IMR-90 (cell line): ENCODE results near the gene TIGD4. TPM values are rescaled to one million over a fixed set of nuclear protein-coding genes. Genes with fewer than 3 reads are reported as not detected.
"Not testable (repeated sequence)": the region's sequence is repeated elsewhere in the genome, so short reads cannot be mapped to it uniquely, and the experiment has no call there.

Source experiments
- ATAC-seq: fragments of 200-7000 bp; cut with Tn5 transposase; 2 replicates; pipeline ENCODE4 v1.9.1; 2020; ENCODE audit warnings: low read depth, mild to moderate bottlenecking, moderate library complexity
- BruUV-seq: library from RNA; stranded (reverse); fragments of 400-500 nt; replicated peaks from 2 replicates; lab custom pipeline; 2021; lab: Mats Ljungman, UMichigan
- CTCF ChIA-PET: fragments of 300-600 bp; formaldehyde crosslinking; extraction: SDS; loops from one replicate; lab custom pipeline; 2021; ENCODE audit warnings: antibody characterized with exemption; lab: Yijun Ruan, JAX
- POLR2A ChIA-PET: fragments of 300-600 bp; sonication (Branson Sonifier 250); formaldehyde crosslinking; loops from one replicate; lab custom pipeline; 2022; ENCODE audit warnings: antibody characterized with exemption; ENCODE audit not compliant: unreplicated experiment; lab: Charles Lee
- DNase-seq: peaks from one replicate; pipeline ENCODE4 v3.0.0; 2013
- H2AFZ ChIP-seq: replicated peaks from 2 replicates; pipeline ENCODE3; 2013; ENCODE audit warnings: low read length, mild to moderate bottlenecking; ENCODE audit not compliant: poor library complexity
- H2AK5ac ChIP-seq: 2 replicates; pipeline ENCODE4 v1.6.1; 2013; ENCODE audit warnings: low read depth, low read length, inconsistent platforms
- H2AK9ac ChIP-seq: replicated peaks from 2 replicates; pipeline ENCODE3; 2013; ENCODE audit warnings: mild to moderate bottlenecking, low read depth, low read length, moderate library complexity; ENCODE audit not compliant: poor library complexity
- H2BK120ac ChIP-seq: 2 replicates; pipeline ENCODE4 v1.6.1; 2013; ENCODE audit warnings: low read depth, low read length, inconsistent platforms
- H2BK15ac ChIP-seq: 3 replicates; pipeline ENCODE4 v1.6.1; 2013; ENCODE audit warnings: low read depth, low read length, inconsistent platforms
- H2BK20ac ChIP-seq: 2 replicates; pipeline ENCODE4 v1.6.1; 2013; ENCODE audit warnings: low read depth, mild to moderate bottlenecking, inconsistent platforms, low read length, moderate library complexity
- H2BK5ac ChIP-seq: 2 replicates; pipeline ENCODE4 v1.6.1; 2013; ENCODE audit warnings: mild to moderate bottlenecking, low read depth, low read length, inconsistent platforms; ENCODE audit not compliant: poor library complexity, severe bottlenecking
- H3K14ac ChIP-seq: replicated peaks from 2 replicates; pipeline ENCODE4 v1.6.1; 2013; ENCODE audit warnings: low read depth, low read length, inconsistent platforms
- H3K18ac ChIP-seq: 2 replicates; pipeline ENCODE4 v1.6.1; 2013; ENCODE audit warnings: low read depth, low read length, control low read depth
- H3K23ac ChIP-seq: 2 replicates; pipeline ENCODE4 v1.6.1; 2013; ENCODE audit warnings: low read depth, low read length, inconsistent platforms
- H3K27ac ChIP-seq: 2 replicates; pipeline ENCODE4 v1.5.1; 2013; ENCODE audit warnings: mild to moderate bottlenecking, control low read depth, low read length; ENCODE audit not compliant: insufficient read depth
- H3K27me3 ChIP-seq: 2 replicates; pipeline ENCODE4 v1.6.1; 2013; ENCODE audit warnings: low read length; ENCODE audit not compliant: control insufficient read depth, insufficient read depth
- H3K36me3 ChIP-seq: 2 replicates; pipeline ENCODE4 v1.6.1; 2013; ENCODE audit warnings: low read length, mixed read lengths; ENCODE audit not compliant: control insufficient read depth, insufficient read depth
- H3K4ac ChIP-seq: 2 replicates; pipeline ENCODE4 v1.6.1; 2013; ENCODE audit warnings: low read depth, low read length, inconsistent platforms
- H3K4me1 ChIP-seq: 2 replicates; pipeline ENCODE4 v1.6.1; 2013; ENCODE audit warnings: low read length, mixed read lengths; ENCODE audit not compliant: control insufficient read depth, insufficient read depth
- H3K4me2 ChIP-seq: 2 replicates; pipeline ENCODE4 v1.6.1; 2013; ENCODE audit warnings: low read depth, mild to moderate bottlenecking, control low read depth, low read length, moderate library complexity
- H3K4me3 ChIP-seq: 2 replicates; pipeline ENCODE4 v1.5.1; 2013; ENCODE audit warnings: low read depth, mild to moderate bottlenecking, control low read depth, low read length, moderate library complexity; ENCODE audit not compliant: insufficient read depth
- H3K56ac ChIP-seq: 2 replicates; pipeline ENCODE4 v1.6.1; 2013; ENCODE audit warnings: low read length, inconsistent platforms; ENCODE audit not compliant: insufficient read depth; ENCODE audit errors: extremely low read depth
- H3K79me1 ChIP-seq, 2 experiments: 2 replicates each; pipeline ENCODE4 v1.6.1; 2013; ENCODE audit warnings: low read length in 2 of 2, inconsistent platforms in 1 of 2, low read depth in 1 of 2
- H3K9ac ChIP-seq: 2 replicates; pipeline ENCODE4 v1.6.1; 2013; ENCODE audit warnings: low read depth, low read length, control low read depth
- H3K9me1 ChIP-seq: 2 replicates; pipeline ENCODE4 v1.6.1; 2013; ENCODE audit warnings: low read length, inconsistent platforms; ENCODE audit not compliant: insufficient read depth
- H3K9me3 ChIP-seq: 2 replicates; pipeline ENCODE4 v1.6.1; 2013; ENCODE audit warnings: low read length; ENCODE audit not compliant: control insufficient read depth, insufficient read depth
- H4K20me1 ChIP-seq: 2 replicates; pipeline ENCODE4 v1.6.1; 2013; ENCODE audit warnings: low read length, inconsistent platforms; ENCODE audit not compliant: insufficient read depth
- H4K5ac ChIP-seq: 2 replicates; pipeline ENCODE4 v1.6.1; 2013; ENCODE audit warnings: mild to moderate bottlenecking, low read depth, low read length, control low read depth
- H4K8ac ChIP-seq, 2 experiments: 2 replicates each; pipeline ENCODE4 v1.6.1; 2013; ENCODE audit warnings: low read depth in 2 of 2, low read length in 2 of 2, control low read depth in 1 of 2, inconsistent platforms in 1 of 2
- H4K91ac ChIP-seq: 2 replicates; pipeline ENCODE4 v1.6.1; 2013; ENCODE audit warnings: low read depth, low read length, inconsistent platforms; ENCODE audit not compliant: insufficient read depth
- RAD21 ChIP-seq: IDR thresholded peaks from 2 replicates; pipeline ENCODE4 v1.6.1; 2012; ENCODE audit warnings: low read length, improper control_type of control experiment
- WGBS, 2 experiments: methylation state at CpG; one replicate each; pipeline versions ENCODE4 v1.1.5 to v1.1.7; 2013; ENCODE audit warnings: missing lambda C conversion rate in 2 of 2; ENCODE audit not compliant: insufficient read length in 1 of 2; ENCODE audit errors: extremely low coverage in 2 of 2; 5-methylcytosine and 5-hydroxymethylcytosine counted together
- dilution Hi-C: fragments of 300-500 bp; cut with HindIII; formaldehyde crosslinking; loops from one replicate; pipeline ENCODE4 v1.14.3; 2018; ENCODE audit warnings: low sequenced_read_pairs; ENCODE audit not compliant: unreplicated experiment
- in situ Hi-C: fragments of 300-500 bp; cut with MboI; formaldehyde crosslinking; loops from 3 replicates; pipeline ENCODE4 v1.14.3; 2019; ENCODE audit warnings: low sequenced_read_pairs, inconsistent platforms, mixed read lengths
- intact Hi-C: fragments of 100-400 bp; cut with micrococcal nuclease; formaldehyde crosslinking; loops from 2 replicates; pipeline ENCODE4 v1.10.0; 2022
- polyA plus RNA-seq, 3 experiments: library from polyadenylated mRNA; depleted of rRNA; stranded (reverse); fragments of >200 nt; gene quantifications; 2 replicates each; pipeline ENCODE4 v1.2.3, GENCODE V29; 2012; ENCODE audit warnings: low replicate concordance in 1 of 3
- total RNA-seq: library from RNA; depleted of rRNA; stranded (reverse); fragments of >200 nt; gene quantifications from 2 replicates; pipeline ENCODE4 v1.2.3, GENCODE V29; 2012
- TF ChIP-seq, protein P1 (sequence below): fragments of 150-350 bp; IDR thresholded peaks from 2 replicates; pipeline ENCODE4 v1.6.1; 2017; ENCODE audit warnings: mild to moderate bottlenecking, antibody characterized with exemption, low read length, low read depth

The TIGD4 gene
- total and polyA plus RNA-seq, 2 of the 4 experiments (the other 2 are of a cell fraction): 0.03 TPM; not detected in 1

DNA sequence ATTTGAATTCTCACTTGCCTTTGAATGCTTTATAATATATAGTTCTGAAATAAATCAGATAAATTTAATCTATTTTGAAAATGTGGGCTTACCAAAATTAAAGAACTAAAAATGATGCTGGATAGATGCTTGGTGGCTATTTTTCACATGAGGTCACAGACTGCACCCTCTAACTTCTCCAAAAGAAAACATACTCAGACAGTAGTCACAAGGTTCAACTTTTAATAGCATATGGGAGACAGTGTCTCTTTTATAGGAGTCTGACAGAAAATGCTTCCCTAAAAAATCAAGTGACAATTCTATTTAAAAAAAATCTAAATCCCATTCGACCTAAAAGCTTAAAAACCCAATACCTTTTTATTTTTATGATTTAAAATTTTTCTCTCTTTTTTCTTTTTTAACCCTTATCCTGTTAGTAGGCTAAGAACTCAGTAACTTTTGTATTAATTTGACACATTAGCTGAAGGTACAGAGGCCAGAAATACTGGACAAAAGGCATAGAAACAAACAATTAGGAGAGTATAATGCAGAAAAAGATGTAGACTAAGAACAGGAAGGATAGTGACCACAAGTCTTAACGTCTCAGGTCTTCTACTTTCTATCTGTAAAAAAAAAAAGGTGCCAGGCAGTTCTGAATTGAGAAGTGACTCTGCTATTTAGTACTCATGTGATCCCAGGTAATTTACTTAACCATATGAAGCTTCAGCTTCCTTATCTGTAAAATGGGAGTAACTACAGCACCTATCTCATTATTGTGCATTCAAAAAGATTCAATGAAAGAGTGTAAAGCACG is 7.6 kb downstream of the TIGD4 start:
- Histone ChIP-seq H3K4me2 (no peak overlapping the region), H4K20me1 (no peaks in the 10 kb centered on the region), H3K27ac (no peak overlapping the region), H4K5ac (no peak overlapping the region), H3K9me3 (no peaks in the 10 kb centered on the region), H4K91ac (no peak overlapping the region), H3K56ac (no peak overlapping the region), H3K27me3 (peaks cover 10% of the 10 kb centered on the region), H2BK20ac (no peak overlapping the region), H3K4me3 (no peak overlapping the region), H3K79me1 (no peaks in the 10 kb centered on the region), H3K9ac (no peak overlapping the region), H4K8ac (no peak overlapping the region), H2BK5ac (no peak overlapping the region), H3K23ac (no peak overlapping the region), H2BK120ac (no peak overlapping the region), H2AK5ac (no peak overlapping the region), H3K14ac (no peak overlapping the region), H3K18ac (no peak overlapping the region), H2AK9ac (no peak overlapping the region), H2BK15ac (no peak overlapping the region), H3K36me3 (no peaks in the 10 kb centered on the region), H2AFZ (no peak overlapping the region), H3K9me1 (no peaks in the 10 kb centered on the region), H3K4me1 (no peaks in the 10 kb centered on the region), H3K4ac (no peak overlapping the region)
- ATAC-seq (no peak), DNase-seq (no peak)
- intact Hi-C loops: no loop called here
- in situ Hi-C loops: no loop called here
- 89% methylated on average over 1 of the region's 3 CpGs; no CpG with 5 or more reads in 1 of the 2 experiments for WGBS, 2 experiments
- no TSS peak for BruUV-seq
- POLR2A ChIA-PET: no interaction called here
- dilution Hi-C loops: no loop called here
- TF ChIP-seq, protein P1, sequence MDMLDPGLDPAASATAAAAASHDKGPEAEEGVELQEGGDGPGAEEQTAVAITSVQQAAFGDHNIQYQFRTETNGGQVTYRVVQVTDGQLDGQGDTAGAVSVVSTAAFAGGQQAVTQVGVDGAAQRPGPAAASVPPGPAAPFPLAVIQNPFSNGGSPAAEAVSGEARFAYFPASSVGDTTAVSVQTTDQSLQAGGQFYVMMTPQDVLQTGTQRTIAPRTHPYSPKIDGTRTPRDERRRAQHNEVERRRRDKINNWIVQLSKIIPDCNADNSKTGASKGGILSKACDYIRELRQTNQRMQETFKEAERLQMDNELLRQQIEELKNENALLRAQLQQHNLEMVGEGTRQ: no peak
- no peak for TF ChIP-seq RAD21
- CTCF ChIA-PET: no interaction called here

DNA sequence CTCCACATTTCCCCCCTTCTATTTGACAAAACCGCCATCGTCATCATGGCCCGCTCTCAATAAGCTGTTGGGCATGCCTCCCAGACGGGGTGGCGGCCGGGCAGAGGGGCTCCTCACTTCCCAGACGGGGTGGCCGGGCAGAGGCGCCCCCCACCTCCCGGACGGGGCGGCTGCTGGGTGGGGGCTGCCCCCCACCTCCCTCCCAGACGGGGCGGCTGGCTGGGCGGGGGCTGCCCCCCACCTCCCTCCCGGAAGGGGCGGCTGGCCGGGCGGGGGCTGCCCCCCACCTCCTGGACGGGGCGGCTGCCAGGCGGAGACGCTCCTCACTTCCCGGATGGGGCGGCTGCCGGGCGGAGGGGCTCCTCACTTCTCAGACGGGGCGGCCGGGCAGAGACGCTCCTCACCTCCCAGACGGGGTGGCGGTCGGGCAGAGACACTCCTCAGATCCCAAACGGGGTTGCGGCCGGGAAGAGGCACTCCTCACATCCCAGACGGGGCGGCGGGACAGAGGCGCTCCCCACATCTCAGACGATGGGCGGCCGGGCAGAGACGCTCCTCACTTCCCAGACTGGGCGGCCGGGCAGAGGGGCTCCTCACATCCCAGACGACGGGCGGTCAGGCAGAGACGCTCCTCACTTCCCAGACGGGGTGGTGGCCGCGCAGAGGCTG is 14.3 kb downstream of the TIGD4 start:
- DNase-seq, H3K79me1 ChIP-seq, H3K56ac ChIP-seq, POLR2A ChIA-PET, H3K4me1 ChIP-seq, BruUV-seq, intact Hi-C loops, H3K9ac ChIP-seq, H3K9me1 ChIP-seq, H3K23ac ChIP-seq, H3K36me3 ChIP-seq, in situ Hi-C loops, H2AK5ac ChIP-seq, H4K5ac ChIP-seq, CTCF ChIA-PET, H3K18ac ChIP-seq, H3K4ac ChIP-seq, H2AFZ ChIP-seq, H3K9me3 ChIP-seq, ATAC-seq, H2BK20ac ChIP-seq, H2BK5ac ChIP-seq, H2BK120ac ChIP-seq, H4K20me1 ChIP-seq, H2AK9ac ChIP-seq, H2BK15ac ChIP-seq, H4K91ac ChIP-seq, H3K27me3 ChIP-seq, dilution Hi-C loops, H3K27ac ChIP-seq, H3K4me3 ChIP-seq, H4K8ac ChIP-seq, H3K14ac ChIP-seq, H3K4me2 ChIP-seq: not testable (repeated sequence)
- 100% methylated on average over 3 of the region's 54 CpGs; no CpG with 5 or more reads in 1 of the 2 experiments for whole genome bisulfite sequencing, 2 experiments
